HG03139 (cell line): ENCODE data around the gene AGPAT4.
"Not testable (repeated sequence)": the region's sequence is repeated elsewhere in the genome, so short reads cannot be mapped to it uniquely, and the experiment has no call there.

ENCODE experiments used
- ATAC-seq: cut with Tn5 transposase; IDR thresholded peaks from one replicate; pipeline ENCODE4 v1.9.1; 2021; ENCODE audit not compliant: unreplicated experiment

The AGPAT4 gene, protein sequence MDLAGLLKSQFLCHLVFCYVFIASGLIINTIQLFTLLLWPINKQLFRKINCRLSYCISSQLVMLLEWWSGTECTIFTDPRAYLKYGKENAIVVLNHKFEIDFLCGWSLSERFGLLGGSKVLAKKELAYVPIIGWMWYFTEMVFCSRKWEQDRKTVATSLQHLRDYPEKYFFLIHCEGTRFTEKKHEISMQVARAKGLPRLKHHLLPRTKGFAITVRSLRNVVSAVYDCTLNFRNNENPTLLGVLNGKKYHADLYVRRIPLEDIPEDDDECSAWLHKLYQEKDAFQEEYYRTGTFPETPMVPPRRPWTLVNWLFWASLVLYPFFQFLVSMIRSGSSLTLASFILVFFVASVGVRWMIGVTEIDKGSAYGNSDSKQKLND

GRCh38 chr6:161273752-161274487 is at the start of gene AGPAT4:
AGPAT4 (minus strand) TSS chr6:161274061; CDS start chr6:161232213, 41,848 bp downstream.
- ATAC-seq = peak; percentile 99

DNA sequence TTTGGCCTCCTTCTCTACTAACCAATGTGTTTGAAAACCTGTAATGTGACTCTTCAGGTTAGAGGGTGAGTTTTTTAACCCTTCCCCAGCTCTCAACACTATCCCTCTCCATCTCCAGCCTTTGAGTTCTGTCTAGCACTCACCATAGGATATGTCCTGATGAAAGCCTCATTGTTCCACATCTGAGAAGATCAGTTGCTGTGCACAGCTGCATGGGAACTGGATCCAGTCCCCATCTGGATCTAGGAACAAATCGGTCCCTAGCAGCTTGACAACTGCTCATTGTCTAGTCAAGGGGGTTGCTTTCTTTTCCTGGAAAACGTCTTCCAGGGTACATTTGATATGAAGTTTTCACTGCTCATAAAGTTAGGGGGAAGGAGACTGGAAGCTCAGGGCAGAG is 45.4 kb upstream of the AGPAT4 start:
- ATAC-seq = no peak

- ATAC-seq = no peak
Observed at GRCh38 chr6:161318456-161318855, 44.6 kb upstream of the AGPAT4 start.

DNA sequence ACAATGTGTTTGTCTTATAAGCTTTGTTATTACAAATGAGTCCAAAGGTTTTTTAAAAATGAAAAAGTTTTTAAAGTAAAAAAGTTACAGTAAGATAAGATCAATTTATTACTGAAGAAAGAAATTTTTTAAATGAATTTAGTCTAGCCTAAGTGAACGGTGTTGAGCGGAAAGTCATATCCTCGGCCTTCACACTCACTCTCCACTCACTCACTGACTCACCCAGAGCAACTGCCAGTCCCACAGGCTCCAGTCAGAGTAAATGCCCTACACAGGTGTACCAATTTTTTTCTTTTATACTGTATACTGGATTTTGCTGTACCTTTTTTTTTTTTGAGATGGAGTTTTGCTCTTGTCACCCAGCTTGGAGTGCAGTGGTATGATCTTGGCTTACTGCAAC is 42.7 kb upstream of the AGPAT4 start:
- ATAC-seq = no peak

DNA sequence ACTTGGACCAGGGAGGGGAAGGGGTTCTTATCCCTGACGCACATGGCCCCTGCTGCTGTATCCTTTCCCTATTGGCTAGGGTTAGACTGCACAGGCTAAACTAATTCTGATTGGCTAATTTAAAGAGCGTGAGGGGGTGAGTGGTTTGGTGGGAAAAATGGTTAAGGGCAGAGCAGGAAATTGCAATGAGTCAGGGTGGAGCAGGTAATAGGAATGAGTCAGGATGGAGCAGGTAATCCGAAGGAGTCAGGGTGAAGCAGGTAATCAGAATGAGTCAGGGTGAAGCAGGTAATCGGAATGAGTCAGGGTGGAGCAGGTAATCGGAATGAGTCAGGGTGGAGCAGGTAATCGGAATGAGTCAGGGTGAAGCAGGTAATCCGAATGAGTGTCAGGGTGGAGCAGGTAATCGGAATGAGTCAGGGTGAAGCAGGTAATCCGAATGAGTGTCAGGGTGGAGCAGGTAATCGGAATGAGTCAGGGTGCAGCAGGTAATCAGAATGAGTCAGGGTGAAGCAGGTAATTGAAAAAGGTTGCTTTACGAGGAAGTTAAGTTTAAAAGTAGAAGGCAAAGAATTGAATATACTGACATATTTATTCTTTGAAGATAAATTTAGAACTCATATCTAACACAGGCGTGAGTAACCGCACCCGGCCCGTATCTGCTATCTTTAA is 41.5 kb upstream of the AGPAT4 start:
- ATAC-seq = not testable (repeated sequence)

DNA sequence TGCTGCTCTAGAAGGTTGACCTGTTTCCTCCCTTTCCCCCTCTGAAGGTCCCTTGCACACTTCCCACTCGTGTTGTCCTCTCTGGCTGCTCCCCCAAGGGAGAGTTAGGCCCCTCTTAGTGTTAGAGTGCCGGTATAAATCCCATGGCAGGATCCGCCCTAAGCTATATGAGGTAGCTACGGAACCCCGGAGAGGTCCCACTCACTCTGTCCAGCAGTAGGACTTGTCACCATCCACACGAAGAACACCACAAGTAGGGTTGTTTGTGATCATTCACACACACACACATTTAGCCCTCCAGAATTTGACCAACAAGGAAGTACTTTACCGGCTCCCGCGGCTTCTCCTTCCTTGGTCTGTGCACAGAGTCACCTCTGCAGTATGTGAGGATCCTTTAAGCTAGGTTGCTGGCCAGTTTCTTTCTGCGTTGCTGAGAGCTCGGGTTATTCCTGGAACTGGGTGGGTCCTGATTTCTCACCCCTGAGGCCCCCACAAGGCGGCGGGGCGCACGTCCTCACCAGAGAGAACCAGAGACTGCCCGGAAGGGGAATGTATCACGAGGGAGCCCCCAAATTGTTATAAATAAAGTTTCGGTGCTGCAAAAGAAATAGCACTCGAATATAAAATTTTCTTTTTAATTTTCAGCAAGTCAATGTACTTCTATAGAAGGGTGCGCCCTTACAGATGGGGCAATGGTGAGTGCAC is 40.8 kb upstream of the AGPAT4 start:
- ATAC-seq = not testable (repeated sequence)

DNA sequence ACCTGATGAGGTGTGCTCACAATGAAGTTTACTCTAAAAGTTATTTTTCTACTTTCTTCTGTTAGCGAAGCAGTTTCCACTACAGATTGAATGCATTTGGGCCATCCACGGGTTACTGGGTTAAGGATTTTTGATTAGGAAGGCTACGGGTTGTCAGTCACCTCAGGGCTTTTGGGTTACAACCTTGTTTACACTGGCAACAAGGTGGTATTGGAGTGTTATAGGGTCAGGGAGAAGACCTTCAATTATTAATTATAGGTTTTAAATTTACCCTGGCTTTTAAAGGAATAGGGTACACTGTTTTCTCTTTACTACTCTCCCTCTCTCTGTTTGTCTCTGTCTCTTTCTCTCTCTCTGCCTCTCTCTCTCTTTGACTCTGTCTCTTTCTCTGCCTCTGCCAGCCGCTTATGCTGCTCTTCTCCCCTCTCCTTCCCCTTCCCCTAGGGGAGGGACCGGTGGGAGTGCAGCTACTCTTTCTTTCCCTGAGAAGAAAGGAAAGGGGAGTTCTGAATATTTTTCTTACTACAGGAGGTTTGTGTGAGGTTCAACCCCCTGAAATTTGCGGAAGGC is 40.2 kb upstream of the AGPAT4 start:
- ATAC-seq = no peak

- not testable (repeated sequence) for ATAC-seq
Observed at GRCh38 chr6:161313475-161313874, 39.6 kb upstream of the AGPAT4 start.

GRCh38 chr6:161309774-161310173 is 35.9 kb upstream of the AGPAT4 start:
- ATAC-seq = not testable (repeated sequence)

- no peak for ATAC-seq
Observed at GRCh38 chr6:161308075-161308655, 34.3 kb upstream of the AGPAT4 start.

GRCh38 chr6:161305860-161306259 is 32.0 kb upstream of the AGPAT4 start:
- no peak for ATAC-seq

GRCh38 chr6:161303628-161304340 is 29.9 kb upstream of the AGPAT4 start:
- ATAC-seq = no peak

DNA sequence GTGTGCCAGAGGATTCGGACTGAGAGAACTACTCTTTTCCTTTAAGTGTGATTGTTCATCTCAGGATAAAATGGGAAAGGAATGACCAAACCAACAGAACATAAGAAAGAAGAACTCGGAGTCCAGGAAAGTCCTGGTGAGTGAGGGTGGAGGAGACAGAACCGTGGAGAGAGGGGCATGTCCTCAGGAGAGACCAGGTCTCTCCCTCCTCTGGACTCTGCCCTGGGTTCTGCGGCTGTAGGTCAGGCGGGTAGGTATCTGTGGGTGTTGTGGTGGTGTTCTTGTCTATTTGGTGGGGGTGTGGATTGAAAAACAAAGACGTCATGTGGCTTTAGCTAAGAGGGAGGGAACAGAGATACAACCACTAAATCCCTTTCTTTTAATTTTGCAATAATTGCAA is 29.1 kb upstream of the AGPAT4 start:
- no peak for ATAC-seq

DNA sequence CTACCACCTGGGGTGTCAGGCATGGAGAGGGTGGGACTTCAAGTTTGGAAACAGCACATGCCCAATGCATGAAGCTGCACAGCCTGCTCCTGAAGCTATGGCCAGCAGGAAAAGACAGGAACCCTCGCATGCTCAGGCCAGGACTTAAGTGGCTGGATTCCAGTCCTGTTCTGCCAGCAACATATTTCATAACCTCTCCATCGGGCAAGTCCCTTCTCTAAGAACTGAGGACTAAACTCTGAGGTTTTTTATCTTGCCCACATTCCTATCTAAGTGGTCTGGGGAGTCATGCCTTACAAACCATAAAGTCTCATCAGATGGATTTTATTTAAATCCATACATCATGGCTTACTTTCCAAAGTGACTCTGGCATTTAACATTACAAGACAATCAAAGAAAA is 27.5 kb upstream of the AGPAT4 start:
- ATAC-seq = no peak

GRCh38 chr6:161300823-161301222 is 27.0 kb upstream of the AGPAT4 start:
- ATAC-seq = no peak

GRCh38 chr6:161299726-161300125 is 25.9 kb upstream of the AGPAT4 start:
- ATAC-seq = no peak

- no peak for ATAC-seq
Observed at GRCh38 chr6:161295784-161296183, 21.9 kb upstream of the AGPAT4 start.

DNA sequence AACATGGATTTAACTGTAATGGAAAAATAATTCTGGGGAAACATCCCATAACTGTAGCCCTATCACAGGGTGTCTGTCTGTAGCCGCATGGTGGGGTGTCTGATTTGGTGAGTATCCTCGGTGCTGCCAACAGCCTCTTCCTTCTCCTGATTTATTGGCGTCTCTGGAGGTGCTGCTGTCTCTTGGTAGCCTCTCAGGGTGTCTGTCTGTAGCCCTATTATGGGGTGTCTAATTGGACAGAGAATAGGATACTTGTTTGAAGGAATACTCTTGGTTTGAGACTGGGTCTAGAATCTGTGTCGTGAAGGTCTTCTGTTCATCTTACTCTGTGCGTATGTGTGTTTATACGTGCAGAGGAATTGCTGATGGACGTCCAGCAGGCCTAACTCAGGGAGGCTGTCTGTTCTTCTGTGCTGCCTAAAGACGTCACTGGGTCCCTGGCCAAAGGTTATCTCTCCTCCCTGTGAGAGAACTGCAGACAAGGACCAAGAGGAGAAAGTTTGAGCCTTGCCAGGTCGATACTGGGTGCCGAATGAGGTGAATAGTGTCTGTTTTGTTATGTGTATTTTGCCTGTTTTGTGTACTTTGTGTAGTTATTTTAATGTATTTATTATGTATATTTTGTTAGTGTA is 18.9 kb upstream of the AGPAT4 start:
- no peak for ATAC-seq

GRCh38 chr6:161292145-161292544 is 18.3 kb upstream of the AGPAT4 start:
- no peak for ATAC-seq
